OCI-LY7 (cell line): Measurements from ENCODE around the gene SART3. TPM values are rescaled to one million over a fixed set of nuclear protein-coding genes. Genes with fewer than 3 reads are reported as not detected.

Source experiments
- Bru-seq: library from RNA; stranded (reverse); fragments of 400-500 nt; gene quantifications from one replicate; lab custom pipeline; 2021; lab: Mats Ljungman, UMichigan
- BruChase-seq, 2 experiments: library from RNA; stranded (reverse); fragments of 400-500 nt; gene quantifications; one replicate each; lab custom pipeline; 2021; lab: Mats Ljungman, UMichigan
- BruUV-seq: library from RNA; stranded (reverse); fragments of 400-500 nt; replicated peaks from 2 replicates; lab custom pipeline; 2021; lab: Mats Ljungman, UMichigan
- CTCF ChIA-PET: fragments of 300-600 bp; sonication (Branson Sonifier 250); formaldehyde crosslinking; loops from one replicate; lab custom pipeline; 2022; ENCODE audit warnings: antibody characterized with exemption; ENCODE audit not compliant: unreplicated experiment; lab: Charles Lee
- POLR2A ChIA-PET: fragments of 300-600 bp; sonication (Branson Sonifier 250); formaldehyde crosslinking; loops from one replicate; lab custom pipeline; 2022; ENCODE audit warnings: antibody characterized with exemption; lab: Charles Lee
- DNase-seq: peaks from one replicate; pipeline ENCODE4 v3.0.0-alpha.2; 2015; ENCODE audit warnings: low spot score
- H2AFZ ChIP-seq: fragments of 200-600 bp; sonication (generic), shearing (Covaris generic); 2 replicates; pipeline ENCODE4 v1.6.1; 2014; ENCODE audit warnings: mild to moderate bottlenecking, antibody characterized with exemption, low read length, moderate library complexity
- H3K27ac ChIP-seq: fragments of 200-600 bp; sonication (generic); 2 replicates; pipeline ENCODE4 v1.5.1; 2014; ENCODE audit warnings: mixed run types, low read depth, mild to moderate bottlenecking, moderate library complexity, low read length, inconsistent platforms; ENCODE audit not compliant: poor library complexity, severe bottlenecking
- H3K36me3 ChIP-seq: fragments of 200-600 bp; sonication (generic); 2 replicates; pipeline ENCODE4 v1.6.1; 2014; ENCODE audit warnings: mild to moderate bottlenecking, antibody characterized with exemption, low read length, moderate library complexity, mixed read lengths; ENCODE audit not compliant: insufficient read depth
- H3K4me1 ChIP-seq: fragments of 200-600 bp; sonication (generic); 2 replicates; pipeline ENCODE4 v1.5.1; 2014; ENCODE audit warnings: mild to moderate bottlenecking, low read length; ENCODE audit not compliant: insufficient read depth, poor library complexity, severe bottlenecking
- H3K4me2 ChIP-seq: fragments of 200-600 bp; sonication (generic); 2 replicates; pipeline ENCODE4 v1.6.1; 2014; ENCODE audit warnings: mild to moderate bottlenecking, low read length
- H3K4me3 ChIP-seq: fragments of 200-600 bp; sonication (generic); 2 replicates; pipeline ENCODE4 v1.5.1; 2014; ENCODE audit warnings: mild to moderate bottlenecking, low read depth, low read length; ENCODE audit not compliant: poor library complexity, severe bottlenecking
- H3K79me2 ChIP-seq: fragments of 200-600 bp; sonication (generic); 2 replicates; pipeline ENCODE4 v1.6.1; 2016; ENCODE audit warnings: low read depth, mild to moderate bottlenecking, low read length, moderate library complexity, mixed read lengths; ENCODE audit not compliant: insufficient read depth
- H3K9me2 ChIP-seq: fragments of 200-600 bp; sonication (generic); 2 replicates; pipeline ENCODE4 v1.6.1; 2016; ENCODE audit warnings: mild to moderate bottlenecking, low read length, mixed read lengths; ENCODE audit not compliant: insufficient read depth
- H3K9me3 ChIP-seq: fragments of 200-600 bp; sonication (generic); 2 replicates; pipeline ENCODE4 v1.6.1; 2014; ENCODE audit warnings: mild to moderate bottlenecking, mixed run types, low read length, mixed read lengths
- H4K20me1 ChIP-seq: fragments of 200-600 bp; sonication (generic); 2 replicates; pipeline ENCODE4 v1.6.1; 2014; ENCODE audit warnings: mild to moderate bottlenecking, antibody characterized with exemption, low read length, moderate library complexity, mixed read lengths; ENCODE audit not compliant: insufficient read depth
- EZH2phosphoT487 ChIP-seq: fragments of 200-600 bp; sonication (generic); IDR thresholded peaks from 2 replicates; pipeline ENCODE4 v1.6.1; 2018; ENCODE audit warnings: low read depth, borderline replicate concordance, mild to moderate bottlenecking, mixed run types, antibody characterized with exemption, low read length, moderate library complexity, mixed read lengths
- intact Hi-C: fragments of 100-400 bp; cut with micrococcal nuclease; formaldehyde crosslinking; loops from one replicate; pipeline ENCODE4 v1.10.0; 2022; ENCODE audit not compliant: unreplicated experiment
- long read RNA-seq: library from polyadenylated mRNA; stranded (forward); transcript quantifications from one replicate; pipeline ENCODE4 v2.0.0, GENCODE V29; 2022
- total RNA-seq, 2 experiments: library from RNA; depleted of rRNA in 1 of 2; stranded (reverse); fragments of >200 nt in 1 of 2; shearing (Covaris generic) in 1 of 2; gene quantifications; 2 replicates each; pipeline ENCODE4 v1.2.3, GENCODE V29; 2014 to 2022
- TF ChIP-seq, protein P1 (sequence below): fragments of 200-600 bp; sonication (generic); conservative IDR thresholded peaks from 2 replicates; pipeline ENCODE4 v1.5.1; 2014; ENCODE audit warnings: mild to moderate bottlenecking, antibody characterized with exemption, low read length, moderate library complexity, mixed read lengths

SART3 gene, protein sequence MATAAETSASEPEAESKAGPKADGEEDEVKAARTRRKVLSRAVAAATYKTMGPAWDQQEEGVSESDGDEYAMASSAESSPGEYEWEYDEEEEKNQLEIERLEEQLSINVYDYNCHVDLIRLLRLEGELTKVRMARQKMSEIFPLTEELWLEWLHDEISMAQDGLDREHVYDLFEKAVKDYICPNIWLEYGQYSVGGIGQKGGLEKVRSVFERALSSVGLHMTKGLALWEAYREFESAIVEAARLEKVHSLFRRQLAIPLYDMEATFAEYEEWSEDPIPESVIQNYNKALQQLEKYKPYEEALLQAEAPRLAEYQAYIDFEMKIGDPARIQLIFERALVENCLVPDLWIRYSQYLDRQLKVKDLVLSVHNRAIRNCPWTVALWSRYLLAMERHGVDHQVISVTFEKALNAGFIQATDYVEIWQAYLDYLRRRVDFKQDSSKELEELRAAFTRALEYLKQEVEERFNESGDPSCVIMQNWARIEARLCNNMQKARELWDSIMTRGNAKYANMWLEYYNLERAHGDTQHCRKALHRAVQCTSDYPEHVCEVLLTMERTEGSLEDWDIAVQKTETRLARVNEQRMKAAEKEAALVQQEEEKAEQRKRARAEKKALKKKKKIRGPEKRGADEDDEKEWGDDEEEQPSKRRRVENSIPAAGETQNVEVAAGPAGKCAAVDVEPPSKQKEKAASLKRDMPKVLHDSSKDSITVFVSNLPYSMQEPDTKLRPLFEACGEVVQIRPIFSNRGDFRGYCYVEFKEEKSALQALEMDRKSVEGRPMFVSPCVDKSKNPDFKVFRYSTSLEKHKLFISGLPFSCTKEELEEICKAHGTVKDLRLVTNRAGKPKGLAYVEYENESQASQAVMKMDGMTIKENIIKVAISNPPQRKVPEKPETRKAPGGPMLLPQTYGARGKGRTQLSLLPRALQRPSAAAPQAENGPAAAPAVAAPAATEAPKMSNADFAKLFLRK
- 211 and 238 TPM in 2 replicates for total RNA-seq (2014; rRNA removed; shearing (Covaris generic))
- total RNA-seq (2022), result 130 and 143 TPM in 2 replicates
- Bru-seq, nascent RNA, result percentile 95 among the genes with signal in this experiment
- BruChase-seq, experiment 1, labeled RNA remaining after a 6-hour chase, result percentile 88 among the genes with signal in this experiment
- BruChase-seq, experiment 2, labeled RNA remaining after a 2-hour chase, result percentile 93 among the genes with signal in this experiment
- long read RNA-seq, full-length matches to known transcripts, result 128 of 241 reads
- long read RNA-seq, partial matches to known transcripts, result 30 of 241 reads
- long read RNA-seq, other reads (novel, unspliced or antisense), result 83 of 241 reads

DNA sequence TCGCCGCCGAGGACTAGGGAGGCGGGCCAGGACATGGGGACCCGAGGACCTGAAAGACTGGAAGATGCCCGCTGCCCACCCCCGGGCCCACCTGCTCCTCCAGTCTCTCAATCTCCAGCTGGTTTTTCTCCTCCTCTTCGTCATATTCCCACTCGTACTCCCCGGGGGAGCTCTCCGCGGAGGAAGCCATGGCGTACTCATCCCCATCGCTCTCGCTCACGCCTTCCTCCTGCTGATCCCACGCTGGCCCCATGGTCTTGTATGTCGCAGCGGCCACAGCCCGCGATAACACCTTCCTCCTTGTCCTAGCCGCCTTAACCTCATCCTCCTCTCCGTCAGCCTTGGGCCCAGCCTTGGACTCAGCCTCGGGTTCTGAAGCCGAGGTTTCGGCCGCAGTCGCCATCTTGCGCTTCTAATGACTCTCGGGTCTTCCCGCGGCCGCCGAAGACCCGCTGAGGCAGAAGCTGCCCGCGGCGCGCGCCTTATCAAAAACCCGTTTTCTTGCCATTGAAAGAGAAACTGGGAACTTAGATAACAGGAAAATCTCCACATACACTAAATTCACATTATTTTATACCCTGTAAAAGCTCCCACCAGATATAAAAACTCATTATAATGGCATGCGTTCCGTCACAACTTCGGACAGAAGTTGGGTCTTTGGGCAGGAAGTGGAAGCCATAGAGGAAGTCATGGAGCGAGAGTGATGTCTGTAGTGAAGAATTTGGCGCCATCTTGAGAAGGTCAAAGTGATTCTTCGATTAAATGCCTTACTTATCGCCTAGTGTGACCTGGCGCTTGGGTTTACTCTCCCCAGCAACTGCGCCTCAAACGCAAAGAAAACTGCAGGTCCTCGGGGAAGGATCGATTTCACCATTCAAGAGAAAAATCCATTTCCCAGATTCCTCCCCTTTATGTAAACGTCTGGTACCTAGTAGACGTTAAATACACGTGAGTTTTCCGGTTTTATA lies at the start of gene SART3:
Gene SART3, minus strand, starts transcription at position 422 of the 968 bp plus-strand sequence. Its CDS starts 19 bp downstream, at position 403.
- peak within 1 kb of the TSS; percentile 79 for H3K4me3 ChIP-seq
- no TSS peak for BruUV-seq
- H3K9me2 ChIP-seq, result no peaks in the 10 kb centered on the region
- ChIA-PET POLR2A (interaction anchor here (0.5 to 15.0 kb wide), 10 partner anchors 8 to 536 kb away, joined by 3 to 309 read pairs (median 4); partner anchors contain the start of genes SELPLG and UNG), CTCF (interaction anchor here (0.5 kb wide), 1 partner anchor 21 kb away, joined by 4 read pairs; no protein-coding TSS in a partner anchor)
- DNase-seq, result peak; percentile 94
- H3K4me2 ChIP-seq, result peak within 1 kb of the TSS; percentile 85
- H2AFZ ChIP-seq, result peak within 1 kb of the TSS; percentile 59
- peaks cover 5% of the 10 kb centered on the region; the same call in 1 of the 2 replicates for H4K20me1 ChIP-seq
- peaks cover 59% of the 10 kb centered on the region for H3K4me1 ChIP-seq
- H3K79me2 ChIP-seq, result peaks cover 82% of the 10 kb centered on the region
- H3K27ac ChIP-seq, result peak within 1 kb of the TSS; percentile 82
- peaks cover 51% of the 10 kb centered on the region for H3K36me3 ChIP-seq
- intact Hi-C loops, result loop anchor here (1.0 to 5.0 kb wide), 4 partner anchors 20 to 501 kb away; partner anchors contain the start of genes FICD and SSH1
- TF ChIP-seq, protein P1, sequence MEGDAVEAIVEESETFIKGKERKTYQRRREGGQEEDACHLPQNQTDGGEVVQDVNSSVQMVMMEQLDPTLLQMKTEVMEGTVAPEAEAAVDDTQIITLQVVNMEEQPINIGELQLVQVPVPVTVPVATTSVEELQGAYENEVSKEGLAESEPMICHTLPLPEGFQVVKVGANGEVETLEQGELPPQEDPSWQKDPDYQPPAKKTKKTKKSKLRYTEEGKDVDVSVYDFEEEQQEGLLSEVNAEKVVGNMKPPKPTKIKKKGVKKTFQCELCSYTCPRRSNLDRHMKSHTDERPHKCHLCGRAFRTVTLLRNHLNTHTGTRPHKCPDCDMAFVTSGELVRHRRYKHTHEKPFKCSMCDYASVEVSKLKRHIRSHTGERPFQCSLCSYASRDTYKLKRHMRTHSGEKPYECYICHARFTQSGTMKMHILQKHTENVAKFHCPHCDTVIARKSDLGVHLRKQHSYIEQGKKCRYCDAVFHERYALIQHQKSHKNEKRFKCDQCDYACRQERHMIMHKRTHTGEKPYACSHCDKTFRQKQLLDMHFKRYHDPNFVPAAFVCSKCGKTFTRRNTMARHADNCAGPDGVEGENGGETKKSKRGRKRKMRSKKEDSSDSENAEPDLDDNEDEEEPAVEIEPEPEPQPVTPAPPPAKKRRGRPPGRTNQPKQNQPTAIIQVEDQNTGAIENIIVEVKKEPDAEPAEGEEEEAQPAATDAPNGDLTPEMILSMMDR, result no peak
- TF ChIP-seq EZH2phosphoT487, result no peak
- no peaks in the 10 kb centered on the region for H3K9me3 ChIP-seq

DNA sequence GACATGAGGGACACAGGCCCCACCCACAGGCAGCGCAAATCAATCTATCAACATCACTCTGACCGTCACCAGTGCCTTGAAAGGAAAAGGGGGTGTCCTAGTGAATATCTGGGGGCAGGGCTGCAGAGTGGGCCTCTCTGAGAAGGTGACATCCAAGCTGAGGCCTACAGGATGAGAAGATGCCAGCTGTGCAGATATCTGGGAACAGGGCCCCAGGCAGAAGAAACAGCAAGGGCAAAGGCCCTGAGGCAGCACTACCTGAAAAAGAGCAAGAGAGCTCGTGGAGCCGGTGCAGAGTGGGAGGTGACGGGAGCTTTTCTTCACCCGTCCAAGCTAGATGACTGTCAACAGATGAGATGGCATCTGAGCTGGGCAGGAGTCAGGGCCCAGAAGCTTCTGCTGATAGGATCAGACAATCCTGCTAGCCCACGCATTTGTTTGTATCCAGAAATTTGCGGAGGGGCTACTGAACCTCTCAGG lies 49.4 kb upstream of the SART3 start:
- Histone ChIP-seq H2AFZ (no peak overlapping the region), H3K36me3 (no peaks in the 10 kb centered on the region), H3K9me2 (no peaks in the 10 kb centered on the region), H3K4me3 (no peak overlapping the region), H3K4me2 (no peak overlapping the region), H4K20me1 (no peaks in the 10 kb centered on the region), H3K27ac (no peak overlapping the region), H3K4me1 (peaks cover 4% of the 10 kb centered on the region), H3K9me3 (peaks cover 1% of the 10 kb centered on the region; the same call in 1 of the 2 replicates), H3K79me2 (no peaks in the 10 kb centered on the region)
- POLR2A ChIA-PET, result interaction anchor here (1.0 kb wide), 1 partner anchor 10 kb away, joined by 4 read pairs; no protein-coding TSS in a partner anchor
- DNase-seq, result no peak
- intact Hi-C loops, result no loop called here
- no peak for TF ChIP-seq EZH2phosphoT487
- TF ChIP-seq, protein P1, result no peak
- CTCF ChIA-PET, result no interaction called here
- no TSS peak for BruUV-seq
